GM18519 (cell line): Measurements from ENCODE around the gene BABAM2.

Source experiments
- ATAC-seq: cut with Tn5 transposase; IDR thresholded peaks from one replicate; pipeline ENCODE4 v1.9.1; 2021; ENCODE audit warnings: mild to moderate bottlenecking, moderate library complexity; ENCODE audit not compliant: unreplicated experiment, low FRiP score

Gene BABAM2

GRCh38 chr2:28348149-28348567 lies 457.6 kb downstream of the BABAM2 start:
- no peak for ATAC-seq

DNA sequence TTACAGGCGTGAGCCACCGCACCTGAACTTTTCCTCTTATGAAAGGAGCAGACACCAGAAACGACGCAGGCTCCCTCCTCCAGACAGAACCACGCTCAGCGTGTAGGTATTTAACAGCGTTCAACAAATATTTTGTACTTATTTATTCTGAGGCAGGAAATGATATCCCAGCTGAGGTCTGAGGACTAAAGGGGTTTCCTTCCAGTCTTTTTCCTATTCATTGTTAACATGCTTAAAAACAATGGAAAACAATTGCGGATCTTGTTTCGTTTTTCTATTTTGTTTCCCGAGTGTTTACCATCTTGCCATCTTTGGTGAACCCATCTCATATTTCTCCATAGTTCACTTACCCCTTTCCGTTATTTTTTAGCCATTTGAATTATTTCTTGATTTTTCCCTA lies 458.4 kb downstream of the BABAM2 start:
- no peak for ATAC-seq

DNA sequence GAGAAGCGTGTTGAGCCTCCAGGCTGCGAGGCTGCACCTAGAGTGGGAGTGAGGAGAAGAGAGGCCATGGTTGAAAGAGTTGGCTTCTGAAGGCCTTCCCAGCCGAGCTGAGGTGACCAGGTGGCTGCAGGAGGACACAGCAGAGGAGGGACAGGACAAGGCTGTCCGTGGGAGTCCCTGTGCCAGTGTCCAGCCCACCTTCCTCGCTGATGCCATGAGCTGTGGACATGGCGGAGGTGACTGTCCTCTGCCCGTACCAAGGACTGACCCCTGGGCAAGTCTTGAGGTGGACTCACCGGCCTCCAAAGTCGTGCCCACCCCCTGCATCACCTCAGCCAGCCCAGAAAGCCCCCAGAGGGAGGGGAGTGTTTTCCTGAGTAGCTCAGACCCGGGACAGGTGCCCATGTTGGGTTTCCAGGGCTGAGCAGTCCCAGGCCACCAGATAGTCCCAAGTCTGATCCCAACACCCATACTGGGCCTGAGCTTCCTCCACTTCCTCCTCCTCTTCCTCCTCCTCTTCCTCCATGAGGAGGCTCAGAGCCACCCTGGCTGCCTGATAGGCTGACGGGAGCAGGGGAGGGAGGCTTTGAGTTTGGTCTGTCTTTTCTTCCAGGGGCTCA lies 459.1 kb downstream of the BABAM2 start:
- no peak for ATAC-seq

GRCh38 chr2:28350196-28350595 lies 459.7 kb downstream of the BABAM2 start:
- no peak for ATAC-seq

DNA sequence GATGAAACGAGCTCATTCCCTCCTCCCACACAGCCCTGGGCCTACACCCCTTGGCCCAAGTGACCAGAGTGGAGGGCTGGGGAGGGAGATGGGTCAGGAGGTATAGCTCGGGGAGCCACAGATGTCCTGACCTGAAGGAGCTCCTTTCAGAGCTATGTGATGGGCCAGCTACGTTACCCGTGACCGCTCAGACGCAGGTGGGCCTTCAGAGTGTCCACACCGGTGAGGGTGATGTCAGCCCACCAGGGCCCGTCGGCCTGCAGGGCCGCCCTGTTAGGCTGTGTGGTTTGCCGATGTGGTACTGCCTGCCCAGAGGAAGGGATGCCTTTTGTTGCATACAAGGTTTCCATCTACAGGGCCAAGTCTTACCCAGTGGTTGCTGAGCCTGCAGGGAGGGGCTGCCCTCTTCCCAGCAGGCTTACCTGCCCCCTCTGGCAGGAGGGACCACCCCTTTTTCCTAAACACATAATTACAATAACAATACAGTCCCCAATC lies 460.3 kb downstream of the BABAM2 start:
- ATAC-seq, result no peak

- ATAC-seq, result no peak
Measured at GRCh38 chr2:28351621-28352020, 461.1 kb downstream of the BABAM2 start.

DNA sequence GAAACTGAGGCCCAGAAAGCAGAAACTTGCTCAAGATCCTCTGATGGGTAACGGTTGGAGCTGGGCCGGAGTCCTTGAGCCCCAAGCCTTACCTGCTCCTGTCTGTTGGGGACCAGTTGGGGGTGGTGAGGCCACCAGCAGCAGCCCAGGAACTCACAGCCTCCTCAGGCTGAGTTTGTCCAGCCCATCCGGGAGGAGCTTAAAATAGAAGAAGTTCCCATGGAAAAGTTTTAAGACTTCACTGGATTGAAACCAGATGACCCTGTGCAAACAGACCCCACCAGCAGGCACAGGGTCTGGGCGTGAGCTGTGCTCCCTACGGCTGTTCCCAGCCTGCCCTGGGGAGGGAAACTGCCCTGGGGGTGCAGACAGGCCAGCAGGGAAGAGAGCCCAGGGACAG lies 461.6 kb downstream of the BABAM2 start:
- ATAC-seq, result no peak

GRCh38 chr2:28352610-28353195 lies 462.2 kb downstream of the BABAM2 start:
- no peak for ATAC-seq

DNA sequence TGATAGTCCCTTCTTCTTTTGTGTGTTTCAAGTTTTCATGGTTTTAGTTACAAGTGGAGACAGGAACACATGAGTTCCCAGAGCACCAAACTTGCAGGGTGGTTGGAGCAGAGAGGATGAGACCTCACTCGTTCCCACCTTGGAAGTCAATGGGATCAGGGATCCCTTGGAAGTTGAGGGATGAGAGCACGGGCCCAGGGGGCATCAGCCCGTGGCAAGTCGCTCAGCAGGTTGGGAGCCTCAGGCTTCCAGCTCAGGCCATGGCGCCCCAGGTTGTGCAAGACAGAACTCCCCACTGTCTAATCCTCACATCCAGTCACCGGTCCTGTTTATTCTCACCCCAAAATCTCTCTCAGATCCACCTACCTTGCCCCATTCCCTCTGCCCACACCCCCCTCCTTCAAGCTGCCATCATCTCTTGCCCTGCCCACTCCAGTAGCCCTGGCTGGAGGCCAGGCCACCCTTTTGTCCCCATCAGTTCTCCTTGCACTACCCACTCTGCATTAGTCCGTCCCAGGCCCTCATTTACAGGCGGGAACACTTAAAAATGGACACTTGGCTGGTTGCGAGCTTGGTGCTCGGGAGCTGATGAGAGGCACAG lies 464.5 kb downstream of the BABAM2 start:
- no peak for ATAC-seq

- no peak for ATAC-seq
Measured at GRCh38 chr2:28355521-28356094, 465.1 kb downstream of the BABAM2 start.

DNA sequence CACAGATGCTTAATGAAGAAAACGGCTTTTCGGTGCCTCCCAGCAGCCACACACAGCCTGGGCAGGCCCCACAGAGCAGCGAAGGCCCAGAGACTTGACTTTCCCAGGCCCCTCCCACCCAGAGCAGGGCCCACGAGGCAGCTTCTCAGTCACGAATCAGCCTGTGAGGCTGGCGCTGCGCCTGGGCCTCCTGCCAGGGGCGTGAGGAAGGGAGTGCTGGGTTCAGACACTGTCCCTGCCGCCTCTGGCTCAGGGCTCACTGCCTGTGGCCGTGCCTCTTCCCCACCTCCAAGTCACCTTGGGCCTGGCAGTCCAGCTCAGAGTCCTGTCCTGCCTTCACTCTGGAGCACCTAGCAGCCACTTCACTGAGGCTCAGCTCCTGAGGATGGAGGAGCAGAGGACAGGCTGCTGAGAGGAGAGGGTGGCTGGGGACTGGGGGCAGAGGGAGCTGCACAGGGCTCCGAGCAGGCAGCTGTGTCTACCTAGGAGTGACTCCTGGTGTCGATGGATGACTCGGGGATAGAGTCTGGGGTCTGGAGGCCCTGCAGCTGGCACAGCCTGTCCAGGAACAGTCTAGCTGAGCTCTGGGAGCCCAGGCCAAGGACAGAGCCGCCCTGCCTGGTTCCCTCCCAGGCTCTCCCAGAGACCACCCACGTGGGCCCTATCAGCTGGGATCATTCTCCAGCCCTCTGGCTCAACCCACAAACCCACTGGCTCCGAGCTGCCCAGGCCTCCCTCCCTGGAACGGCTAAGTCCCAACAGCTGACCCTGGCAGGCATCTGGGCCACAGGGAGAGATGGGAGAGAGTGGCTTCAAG lies 465.8 kb downstream of the BABAM2 start:
- ATAC-seq, result no peak

GRCh38 chr2:28357055-28357454 lies 466.5 kb downstream of the BABAM2 start:
- ATAC-seq, result no peak

DNA sequence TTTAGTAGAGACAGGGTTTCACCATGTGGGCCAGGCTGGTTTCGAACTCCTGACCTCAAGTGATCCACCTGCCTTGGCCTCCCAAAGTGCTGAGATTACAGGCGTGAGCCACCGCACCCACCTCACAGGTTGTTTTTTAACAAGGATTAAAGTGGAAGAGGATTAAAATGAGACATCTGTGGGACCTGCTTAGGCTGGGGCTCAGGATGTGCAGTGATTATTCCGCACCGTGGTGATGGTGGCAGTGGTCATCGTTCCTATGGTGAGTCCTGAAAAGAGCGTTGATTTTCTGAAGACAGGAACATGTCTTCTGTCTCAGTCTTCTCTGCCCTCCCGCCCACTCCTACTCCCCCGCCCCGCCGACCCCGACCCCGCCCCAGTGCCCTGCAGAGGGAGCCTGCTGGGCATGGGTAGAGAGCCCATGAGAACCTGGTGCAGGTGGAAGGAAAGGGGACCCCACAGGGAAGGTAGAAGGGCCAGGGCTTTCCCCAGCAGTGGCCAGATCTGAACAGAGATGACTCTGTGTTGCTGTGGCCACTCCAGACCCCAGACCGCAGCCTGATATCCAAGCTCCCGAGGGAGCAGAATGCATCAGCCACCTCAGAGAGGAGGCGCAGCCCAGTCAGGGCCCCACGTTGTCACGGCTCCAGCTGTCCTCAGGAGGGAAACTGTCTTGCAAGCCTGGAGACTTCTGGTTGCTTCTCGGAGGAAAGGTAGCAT lies 467.6 kb downstream of the BABAM2 start:
- ATAC-seq, result no peak

- no peak for ATAC-seq
Measured at GRCh38 chr2:28358668-28359201, 468.2 kb downstream of the BABAM2 start.

GRCh38 chr2:28359222-28360057 lies 468.9 kb downstream of the BABAM2 start:
- ATAC-seq, result no peak

DNA sequence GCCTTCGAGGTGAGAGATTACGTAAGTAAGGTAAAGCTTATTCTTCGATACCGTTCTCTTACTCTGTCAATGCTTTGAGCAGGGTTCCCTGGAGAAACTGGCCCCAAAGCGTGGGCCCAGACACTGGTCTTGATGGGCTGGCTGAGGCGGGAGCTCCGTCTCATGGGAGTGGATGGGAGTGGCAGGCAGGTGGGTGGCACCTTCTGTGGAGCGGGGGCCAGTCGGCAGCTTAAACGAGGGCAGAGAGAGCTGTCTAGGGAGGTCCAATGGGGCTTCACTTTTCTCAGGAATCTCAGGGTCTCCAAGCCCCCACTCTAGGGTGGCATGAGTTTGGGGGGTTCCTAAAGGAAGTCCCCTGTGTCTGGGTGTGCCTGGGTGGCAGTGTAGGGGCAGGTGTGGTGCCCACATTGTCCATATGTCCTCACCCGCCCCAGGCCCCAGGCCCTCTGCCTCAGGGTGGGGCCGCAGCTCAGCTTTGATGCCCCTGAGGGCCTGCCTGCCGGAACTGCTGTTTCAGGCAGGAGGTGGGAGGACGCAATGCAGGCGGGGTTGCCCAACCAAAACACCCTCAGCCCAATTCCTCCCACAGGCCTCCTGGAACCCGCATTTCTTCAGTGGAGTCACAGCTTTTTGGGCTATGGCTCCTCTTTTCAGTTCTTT lies 469.7 kb downstream of the BABAM2 start:
- no peak for ATAC-seq

- ATAC-seq, result no peak
Measured at GRCh38 chr2:28360718-28361293, 470.3 kb downstream of the BABAM2 start.

DNA sequence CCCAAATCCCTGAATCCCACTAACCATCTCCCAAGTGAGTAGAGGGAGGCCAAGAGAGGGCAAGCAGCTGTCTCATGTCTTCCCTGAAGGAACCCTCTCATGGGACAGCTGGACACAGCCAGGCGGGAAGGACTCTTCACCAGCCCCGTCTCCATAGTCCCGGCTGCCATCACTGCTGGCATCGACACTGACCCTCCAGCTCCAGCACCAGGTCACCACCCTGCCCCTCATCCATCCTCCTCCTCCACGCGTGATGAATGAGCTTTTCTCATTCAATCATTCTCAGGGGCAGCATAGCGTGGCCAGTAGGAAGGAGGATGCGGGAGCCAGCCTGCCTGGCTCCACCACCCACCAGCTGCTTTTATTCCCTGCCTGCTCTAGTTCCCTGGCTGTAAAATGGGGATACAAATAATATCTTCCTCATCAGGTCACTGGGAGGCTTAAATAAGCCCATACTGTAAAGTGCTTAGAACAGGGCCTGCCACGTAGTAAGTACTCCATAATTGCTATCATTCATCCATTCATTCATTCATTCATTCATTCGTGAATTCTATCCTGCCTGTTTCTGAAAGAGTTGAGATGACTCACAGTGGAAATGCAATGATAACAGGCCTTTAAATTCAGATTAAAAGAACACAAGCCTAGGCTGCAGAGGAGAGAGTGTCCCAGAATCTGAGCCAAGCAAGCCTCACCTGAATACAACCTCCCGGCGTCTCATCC lies 471.6 kb downstream of the BABAM2 start:
- ATAC-seq, result no peak
